GM20431 (cell line): ENCODE results near the gene ATP8A1.
"Not testable (repeated sequence)": the region's sequence is repeated elsewhere in the genome, so short reads cannot be mapped to it uniquely, and the experiment has no call there.

Source experiments
- in situ Hi-C: fragments of 300-500 bp; cut with MseI, MboI; formaldehyde crosslinking; loops from one replicate; pipeline ENCODE4 v1.15.0; 2020; ENCODE audit warnings: low sequenced_read_pairs; ENCODE audit not compliant: unreplicated experiment

ATP8A1 gene

DNA sequence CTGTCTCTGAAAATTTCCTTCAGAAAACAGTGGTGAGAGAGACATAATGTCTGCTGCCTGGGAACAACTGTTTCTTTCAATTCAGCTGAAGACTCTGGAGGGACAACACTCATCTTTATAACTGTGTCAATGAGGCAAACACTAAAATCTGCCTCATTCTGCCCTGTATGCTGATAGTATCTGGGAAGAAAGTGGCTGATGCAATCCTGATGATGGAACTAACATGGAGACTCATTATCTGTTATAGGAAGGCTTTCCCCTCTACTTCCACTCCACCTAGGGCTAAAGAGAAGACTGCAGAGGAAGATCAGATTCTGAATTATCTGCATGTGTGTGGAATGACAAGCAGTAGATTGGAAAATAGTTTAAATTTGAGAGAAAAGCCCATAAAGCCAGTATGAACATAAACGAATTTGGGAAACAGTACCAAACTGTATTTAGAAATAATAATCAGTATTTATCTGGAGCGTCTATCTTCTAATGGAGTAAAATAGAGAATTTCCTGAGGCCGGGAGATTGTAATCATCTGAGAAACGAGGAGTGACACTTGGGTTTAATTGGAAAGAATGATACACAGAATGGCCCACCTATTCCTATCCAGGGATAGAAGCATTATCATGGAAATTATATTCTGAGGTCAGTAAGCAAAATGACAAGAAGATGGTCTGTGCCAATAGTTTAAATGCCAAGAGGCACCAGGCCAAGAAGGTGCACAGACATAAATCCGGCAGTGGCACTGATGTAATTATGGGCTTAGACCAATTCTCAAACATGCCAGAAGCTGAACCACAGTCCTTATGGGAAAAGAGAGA lies 174.2 kb downstream of the ATP8A1 start:
- in situ Hi-C loops, result no loop called here

DNA sequence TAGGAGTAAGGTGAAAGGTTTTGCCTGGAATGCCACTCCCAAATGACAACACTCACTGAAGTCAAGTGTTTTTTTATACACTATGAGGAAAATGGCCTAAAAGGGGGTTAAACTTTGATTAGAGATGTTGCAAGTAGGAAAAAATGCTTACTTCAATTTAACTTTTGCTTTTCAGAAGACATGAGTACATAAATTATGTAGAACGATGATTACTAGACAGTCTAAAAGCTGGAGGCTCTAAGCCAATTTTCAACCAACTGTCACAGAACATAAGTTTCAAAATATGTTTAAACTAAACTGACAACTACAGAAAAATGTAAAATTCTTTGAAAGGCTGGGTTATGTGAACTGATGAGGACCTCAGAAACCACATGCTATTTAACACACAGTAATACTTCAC lies 176.2 kb downstream of the ATP8A1 start:
- in situ Hi-C loops, result no loop called here

DNA sequence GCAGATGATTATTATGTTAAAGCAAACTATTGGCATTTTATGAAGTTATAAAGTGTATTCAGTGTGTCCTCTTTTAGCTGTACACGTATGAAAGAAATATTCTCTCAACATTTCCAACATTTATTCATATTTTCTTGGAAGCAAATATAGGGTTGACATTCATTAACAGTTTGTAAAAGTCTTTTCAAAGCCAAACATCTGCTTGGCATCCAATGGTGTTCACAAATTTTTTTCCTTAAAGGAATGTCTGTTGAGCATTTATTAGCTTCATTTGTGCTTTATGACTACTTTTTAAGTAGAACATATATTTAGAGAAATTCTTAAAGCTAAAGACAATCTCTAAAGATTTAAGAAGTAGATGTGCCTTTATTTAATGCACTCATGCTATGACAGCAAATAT lies 176.6 kb downstream of the ATP8A1 start:
- in situ Hi-C loops, result no loop called here

DNA sequence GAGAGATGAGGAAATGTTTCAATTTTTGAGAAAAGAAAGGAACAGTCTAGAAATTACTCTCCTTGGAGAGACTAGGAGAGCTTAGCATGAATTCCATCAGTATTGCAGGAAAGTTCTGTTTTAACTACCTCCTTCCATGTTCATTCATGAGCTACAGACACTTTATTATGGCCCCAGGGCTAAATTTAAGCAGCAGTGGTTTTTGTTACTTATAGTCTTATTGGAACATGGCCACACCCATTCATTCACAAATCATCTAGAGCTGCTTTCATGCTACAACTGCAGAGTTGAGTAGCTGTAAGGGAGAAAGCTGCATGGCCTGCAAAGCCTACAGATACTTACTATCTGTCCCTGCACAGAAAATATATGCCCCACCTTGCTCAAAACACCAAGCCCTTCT lies 178.0 kb downstream of the ATP8A1 start:
- in situ Hi-C loops, result no loop called here

DNA sequence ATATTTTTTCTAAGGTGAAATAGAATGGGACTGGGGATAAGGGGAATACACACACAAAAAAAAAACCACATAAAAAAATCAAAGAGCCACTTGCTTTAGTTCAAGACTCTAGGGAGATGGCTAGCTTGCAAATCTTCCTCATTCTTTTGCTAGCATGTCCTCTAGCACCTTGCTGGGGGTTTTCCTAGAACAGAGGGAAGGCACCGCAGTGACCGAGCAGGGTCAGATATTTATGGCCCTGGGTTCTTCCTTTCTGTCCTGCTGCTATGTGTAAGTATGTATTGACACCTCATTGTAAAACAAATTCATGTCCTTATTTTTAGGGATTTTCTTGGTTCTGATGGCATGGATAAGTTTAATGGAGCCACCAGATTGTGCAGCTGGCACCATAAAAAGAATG lies 178.4 kb downstream of the ATP8A1 start:
- in situ Hi-C loops, result no loop called here

DNA sequence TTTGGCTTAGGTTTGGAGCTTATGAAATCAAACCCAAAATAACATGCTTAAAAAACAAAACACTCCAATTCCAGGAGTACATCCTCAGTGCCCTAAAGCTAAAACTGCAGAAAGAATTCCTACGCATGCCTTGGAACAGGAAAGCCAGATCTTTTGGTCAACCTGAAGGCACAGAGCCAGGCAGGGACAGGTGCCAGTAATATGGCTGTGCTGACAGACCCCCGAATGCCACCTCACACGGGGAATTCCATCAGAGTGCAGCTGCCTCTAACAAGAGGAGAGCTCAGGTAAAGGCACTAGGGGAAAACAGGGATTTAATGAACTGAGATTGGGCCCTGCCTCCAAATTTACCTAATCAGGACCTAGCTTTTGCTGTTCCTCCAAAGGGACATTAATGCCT lies 182.5 kb downstream of the ATP8A1 start:
- in situ Hi-C loops, result no loop called here

DNA sequence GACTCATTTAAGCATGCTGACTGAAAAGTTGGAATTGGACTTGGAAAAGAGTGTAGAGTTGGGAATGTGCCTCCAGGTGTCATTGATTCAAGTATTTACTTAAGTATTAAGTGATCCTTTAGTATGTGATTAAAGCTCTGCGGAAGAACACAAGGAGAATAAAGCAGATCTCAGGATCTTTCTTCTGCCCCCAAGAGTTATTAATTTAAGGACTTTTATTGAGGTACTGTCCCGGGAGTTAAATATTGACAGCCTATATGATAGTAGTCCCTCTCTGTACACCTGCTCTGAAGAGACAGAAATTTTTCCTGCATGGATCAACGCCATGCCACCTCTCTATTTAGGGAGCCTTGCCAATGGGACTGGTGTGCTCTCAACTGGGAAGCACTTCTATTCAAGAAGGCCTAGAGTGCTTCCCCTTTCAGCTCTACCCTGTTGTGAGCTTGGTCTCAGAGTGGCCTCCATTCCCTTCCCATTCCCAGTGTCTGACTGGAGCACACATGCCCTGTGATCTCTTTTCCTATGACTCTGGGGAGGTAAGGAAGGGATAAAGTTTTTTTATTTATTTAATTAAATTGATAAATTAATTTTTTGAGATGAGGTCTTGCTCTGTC lies 183.7 kb downstream of the ATP8A1 start:
- in situ Hi-C loops, result no loop called here

DNA sequence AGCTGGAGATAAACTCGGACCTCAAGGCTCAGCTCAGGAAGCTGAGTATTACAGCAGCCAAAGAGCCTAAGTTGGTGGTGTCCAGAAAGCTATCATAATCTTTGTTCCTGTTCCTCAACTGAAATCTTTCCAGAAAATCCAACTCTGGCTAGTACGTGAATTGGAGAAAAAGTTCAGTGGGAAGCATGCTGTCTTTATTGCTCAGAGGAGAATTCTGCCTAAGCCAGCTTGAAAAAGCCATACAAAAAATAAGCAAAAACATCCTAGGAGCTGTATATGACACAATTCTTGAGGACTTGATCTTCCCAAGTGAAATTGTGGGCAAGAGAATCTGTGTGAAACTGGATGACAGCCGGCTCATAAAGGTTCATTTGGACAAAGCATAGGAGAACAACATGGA lies 185.0 kb downstream of the ATP8A1 start:
- in situ Hi-C loops, result no loop called here

DNA sequence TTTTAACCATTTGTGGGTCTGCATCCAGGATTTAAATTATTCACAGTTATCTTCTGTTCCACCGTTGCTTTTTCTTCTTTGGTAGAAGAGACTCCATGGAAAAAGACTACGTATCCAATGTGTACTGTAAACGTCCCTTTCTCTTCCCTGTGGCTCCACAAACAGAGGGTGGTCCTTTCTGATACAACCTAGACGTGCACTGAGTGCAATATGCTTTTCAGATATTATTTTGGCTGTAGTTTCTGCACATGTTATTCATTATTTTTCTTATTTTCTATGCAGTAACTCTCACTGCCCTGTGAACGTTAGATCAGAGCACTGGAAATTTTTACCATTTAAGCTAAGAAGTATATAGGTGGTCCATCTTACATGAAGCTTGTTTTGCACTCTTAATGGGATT lies 186.9 kb downstream of the ATP8A1 start:
- in situ Hi-C loops, result no loop called here

DNA sequence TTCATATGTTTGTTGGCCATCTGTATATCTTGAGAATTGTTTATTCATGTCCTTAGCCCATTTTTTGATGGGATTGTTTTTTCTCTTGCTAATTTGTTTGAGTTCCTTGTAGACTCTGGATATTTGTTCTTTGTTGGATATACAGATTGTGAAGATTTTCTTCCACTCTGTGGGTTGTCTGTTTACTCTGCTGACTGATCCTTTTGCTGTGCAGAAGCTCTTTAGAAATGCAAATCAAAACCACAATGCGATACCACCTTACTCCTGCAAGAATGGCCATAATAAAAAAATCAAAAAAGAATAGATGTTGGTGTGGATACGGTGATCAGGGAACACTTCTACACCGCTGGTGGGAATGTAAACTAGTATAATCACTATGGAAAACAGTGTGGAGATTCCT lies 189.1 kb downstream of the ATP8A1 start:
- in situ Hi-C loops, result not testable (repeated sequence)

DNA sequence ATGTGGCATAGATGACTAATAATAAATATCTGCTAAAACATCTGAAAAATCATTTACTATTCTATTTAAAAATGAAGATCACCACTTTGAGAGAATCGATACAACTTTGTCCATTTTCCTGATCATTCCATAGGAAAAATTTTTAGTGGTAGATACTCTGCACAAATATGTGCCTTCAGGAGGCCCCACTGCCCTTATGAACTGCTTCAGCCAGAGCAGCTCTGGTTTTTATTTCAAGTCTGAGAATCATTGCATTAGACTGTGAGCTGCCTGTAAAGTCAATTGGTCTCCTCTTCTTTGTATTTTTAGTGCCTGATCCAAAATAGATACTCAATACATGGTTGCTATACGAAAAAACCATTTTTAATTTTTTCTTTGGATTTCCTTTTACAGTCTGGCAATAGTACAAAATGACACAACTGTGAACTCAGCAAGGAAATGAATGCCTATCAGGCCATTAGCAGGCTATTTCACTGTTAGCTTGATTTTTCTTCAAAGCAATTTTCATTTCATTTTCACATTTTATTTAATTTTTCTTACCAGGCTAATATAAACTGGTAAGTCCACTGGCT lies 190.5 kb downstream of the ATP8A1 start:
- in situ Hi-C loops, result no loop called here

DNA sequence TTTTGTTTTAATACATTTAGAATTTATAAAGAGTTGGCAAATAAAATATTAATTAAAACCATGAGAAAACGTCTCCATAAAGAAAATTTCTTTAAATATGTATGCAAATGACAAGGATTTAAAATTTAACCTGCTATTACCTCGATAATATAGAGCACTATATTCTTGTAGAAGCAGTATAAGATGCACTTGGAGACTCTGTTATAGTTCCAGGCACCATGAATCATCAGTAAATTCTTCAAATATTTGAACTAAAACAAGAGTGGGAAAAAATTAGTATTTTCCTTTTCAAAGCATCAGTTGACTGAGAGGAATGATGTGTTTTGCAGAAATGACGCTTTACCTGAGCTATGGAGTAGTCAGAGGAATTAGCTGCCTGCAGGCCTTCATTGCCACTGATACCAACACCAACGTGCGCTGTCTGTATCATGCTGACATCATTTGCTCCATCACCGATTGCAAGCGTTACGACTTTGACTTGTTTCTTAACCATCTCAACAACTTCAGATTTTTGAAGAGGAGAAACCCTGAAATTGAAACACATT lies 192.3 kb downstream of the ATP8A1 start:
- in situ Hi-C loops, result no loop called here

DNA sequence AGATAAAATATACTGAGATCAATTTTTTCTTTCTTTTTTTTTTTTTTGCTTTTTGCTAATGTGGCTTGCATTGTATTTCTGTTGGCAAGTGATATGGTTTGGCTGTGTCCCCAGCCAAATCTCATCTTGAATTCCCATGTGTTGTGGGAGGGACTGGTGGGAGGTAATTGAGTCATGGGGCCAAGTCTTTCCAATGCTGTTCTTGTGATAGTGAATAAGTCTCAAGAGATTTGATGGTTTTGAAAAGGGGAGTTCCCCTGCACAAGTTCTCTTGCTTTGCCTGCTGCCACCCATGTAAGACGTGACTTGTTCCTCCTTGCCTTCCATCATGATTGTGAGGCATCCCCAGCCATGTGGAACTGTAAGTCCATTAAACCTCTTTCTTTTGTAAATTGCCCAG lies 195.7 kb downstream of the ATP8A1 start:
- in situ Hi-C loops, result not testable (repeated sequence)

DNA sequence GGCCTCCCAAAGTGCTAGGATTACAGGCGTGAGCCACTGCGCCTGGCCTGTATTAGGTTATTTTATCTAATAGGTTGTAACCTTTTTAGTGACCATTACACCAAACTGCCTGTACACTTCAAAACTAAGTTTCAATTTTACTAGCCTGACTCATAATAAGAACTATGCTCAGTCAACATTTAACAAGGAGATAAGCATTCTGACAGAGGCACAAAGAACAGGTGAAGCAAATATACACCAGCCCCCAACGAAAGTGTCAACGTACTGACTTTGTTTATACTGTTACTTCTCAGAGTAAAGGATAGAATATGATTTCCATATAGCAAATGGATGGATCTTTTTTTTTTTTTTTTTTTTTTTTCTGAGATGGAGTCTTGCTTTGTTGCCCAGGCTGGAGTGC lies 196.9 kb downstream of the ATP8A1 start:
- in situ Hi-C loops, result no loop called here

DNA sequence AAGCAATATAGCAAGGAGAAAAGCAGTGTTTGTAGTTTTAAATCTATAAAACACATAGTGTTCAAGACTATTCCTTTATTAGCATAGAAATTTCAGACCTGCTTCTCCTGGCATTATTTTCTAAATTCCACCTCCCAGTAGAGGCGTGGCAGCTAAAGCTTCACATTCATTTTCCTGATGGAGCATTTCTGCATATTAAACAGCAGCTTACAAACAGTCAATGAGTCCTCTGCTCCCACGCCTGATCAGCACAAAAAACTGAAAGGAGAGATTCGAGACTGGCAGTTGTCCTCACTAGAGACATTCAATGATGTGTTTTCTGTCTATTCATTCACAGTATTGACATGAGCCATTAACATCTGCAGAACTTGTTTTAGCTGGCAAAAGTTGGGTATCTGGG lies 198.2 kb downstream of the ATP8A1 start:
- in situ Hi-C loops, result no loop called here

DNA sequence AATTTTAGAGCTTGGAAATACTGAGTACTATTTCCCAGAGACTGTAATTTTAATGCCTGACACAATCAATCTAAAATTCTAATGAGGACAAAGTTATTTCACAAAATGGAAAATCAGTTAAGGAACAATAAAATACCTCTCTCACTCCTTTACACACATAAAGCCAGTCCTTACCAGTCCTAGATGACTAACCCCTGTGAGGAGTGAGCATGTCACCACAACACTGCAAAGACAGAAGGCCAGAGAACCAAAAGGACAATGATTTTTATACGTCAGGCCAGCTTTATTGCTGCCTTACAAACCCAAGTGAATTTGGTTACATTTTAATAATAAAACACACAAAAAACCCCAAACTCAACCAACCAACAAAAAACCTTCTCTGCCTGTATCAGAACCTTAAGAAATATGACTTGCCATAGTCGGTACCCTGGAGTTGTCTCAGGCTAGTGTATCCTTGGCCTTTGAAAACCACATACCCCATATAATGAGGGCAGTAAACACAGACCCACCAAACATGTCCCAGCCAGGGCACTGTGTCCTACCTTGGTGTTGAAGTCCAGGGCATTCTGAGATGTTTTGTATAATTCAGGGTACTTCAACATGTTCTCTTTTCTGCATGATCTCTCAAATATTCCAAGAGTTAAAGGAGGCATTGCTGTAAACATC lies 202.0 kb downstream of the ATP8A1 start:
- in situ Hi-C loops, result no loop called here

DNA sequence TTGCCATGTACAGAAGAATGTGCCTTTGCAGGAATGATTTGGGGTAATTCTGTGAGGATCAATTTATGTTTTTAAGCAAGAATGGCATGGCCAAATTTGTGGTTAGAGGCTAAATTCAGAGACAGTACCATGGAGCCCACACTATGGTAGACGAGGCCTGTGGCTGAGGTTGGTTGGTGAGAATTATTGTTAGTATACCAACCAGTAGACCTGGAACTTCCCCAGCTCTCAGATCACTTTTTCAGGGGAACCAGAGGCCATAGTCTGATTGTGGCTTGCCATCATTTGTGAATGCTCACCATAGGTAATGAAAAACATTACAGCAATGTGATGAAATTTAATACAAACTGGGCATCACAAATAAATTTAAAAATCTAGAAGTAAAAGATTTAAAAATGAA lies 203.3 kb downstream of the ATP8A1 start:
- in situ Hi-C loops, result no loop called here

DNA sequence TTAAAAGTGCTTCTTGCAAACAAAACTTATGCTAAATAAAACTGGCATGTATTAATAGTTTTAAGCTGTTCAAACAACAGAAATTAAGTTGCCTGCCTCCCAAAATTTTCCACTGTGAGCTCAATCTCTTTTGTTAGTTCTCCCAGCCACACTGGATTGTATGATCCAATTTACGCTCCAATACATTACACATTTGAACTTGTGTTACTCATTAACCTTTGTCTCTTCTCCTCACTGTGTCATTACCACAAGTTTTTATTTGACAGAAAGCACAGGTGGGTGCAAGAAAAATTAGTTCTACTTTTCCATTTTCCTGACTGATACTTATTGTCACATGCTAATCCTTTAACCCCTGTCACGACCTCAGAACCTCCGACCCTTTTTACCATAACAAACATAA lies 204.1 kb downstream of the ATP8A1 start:
- in situ Hi-C loops, result no loop called here

DNA sequence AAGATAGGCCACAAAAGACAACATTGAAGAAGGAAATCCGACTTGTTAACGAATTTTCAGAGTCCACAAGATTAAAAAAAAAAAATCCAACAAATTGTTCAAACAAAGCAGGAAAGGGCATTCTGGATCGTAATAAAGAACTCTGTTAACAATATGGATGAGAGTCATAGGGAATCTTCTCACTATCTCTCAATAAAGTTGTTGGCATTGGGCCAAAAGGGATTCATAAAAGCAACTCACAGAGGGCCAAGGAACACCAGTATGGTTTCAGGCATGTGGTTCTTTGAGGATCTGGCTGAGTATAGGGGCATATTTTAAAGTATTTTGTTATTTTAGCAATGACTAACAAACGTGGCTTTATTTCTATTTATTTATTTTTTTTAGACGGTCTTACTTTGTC lies 210.1 kb downstream of the ATP8A1 start:
- in situ Hi-C loops, result no loop called here

DNA sequence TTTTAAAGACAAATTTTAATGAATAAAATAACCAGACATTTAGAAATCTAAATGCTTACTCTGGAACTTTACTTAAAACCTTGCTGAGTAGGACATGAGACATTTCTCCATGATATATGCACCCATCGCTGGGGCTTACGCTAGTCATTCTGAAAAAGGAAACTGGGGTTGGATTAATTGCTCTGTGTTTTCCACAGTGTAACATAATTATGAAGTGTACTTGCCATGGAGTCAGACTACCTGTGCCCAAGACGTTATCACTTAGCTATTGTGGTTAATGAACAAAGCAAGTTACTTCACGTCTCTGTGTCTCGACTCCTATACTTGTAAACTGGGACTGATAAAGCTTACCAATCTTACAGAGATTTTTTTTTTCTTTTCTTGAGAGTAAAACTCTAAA lies 211.9 kb downstream of the ATP8A1 start:
- in situ Hi-C loops, result no loop called here

DNA sequence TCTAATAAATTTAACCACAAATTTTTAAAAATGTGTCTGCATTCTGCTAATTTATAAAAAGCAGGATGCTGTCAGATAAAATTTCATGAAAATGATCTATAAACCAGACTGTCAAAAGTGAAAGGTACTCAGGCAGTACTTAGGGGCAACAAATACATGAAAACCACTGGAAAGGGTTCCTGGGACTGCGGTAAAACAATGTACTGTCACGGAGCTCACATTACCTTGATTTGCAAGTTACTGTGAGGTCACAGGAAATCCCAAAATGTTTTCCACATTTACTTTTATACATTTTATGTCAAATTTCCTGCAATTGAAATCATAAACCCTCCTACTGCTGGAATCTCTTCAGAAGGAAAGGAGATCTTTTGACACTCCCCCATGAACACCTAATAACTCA lies 214.3 kb downstream of the ATP8A1 start:
- in situ Hi-C loops, result no loop called here
